Right lobe of liver (tissue), 4 donors: ENCODE measurements around the gene OPN1LW.

Source experiments
- POLR2A ChIP-seq: fragments of 450-650 bp; IDR thresholded peaks from one replicate; pipeline ENCODE4 v1.6.1; 2017; ENCODE audit warnings: antibody characterized with exemption, mild to moderate bottlenecking
- TF ChIP-seq, protein P1 (sequence below), 4 donors: fragments of 200-600 bp in 3 of 4; fragments of 450-650 bp in 1 of 4; IDR thresholded peaks; one replicate each; pipeline versions ENCODE4 v1.5.1 to v1.8.0; 2016 to 2022; ENCODE audit warnings: antibody characterized with exemption in 4 of 4, mild to moderate bottlenecking in 2 of 4
- donor health status: DM: no; HTN: no; CAD: no.
- donor health status: DM: no; HTN: no; CAD: no.
- donor health status: DM: no; HTN: yes; CAD: no.

DNA sequence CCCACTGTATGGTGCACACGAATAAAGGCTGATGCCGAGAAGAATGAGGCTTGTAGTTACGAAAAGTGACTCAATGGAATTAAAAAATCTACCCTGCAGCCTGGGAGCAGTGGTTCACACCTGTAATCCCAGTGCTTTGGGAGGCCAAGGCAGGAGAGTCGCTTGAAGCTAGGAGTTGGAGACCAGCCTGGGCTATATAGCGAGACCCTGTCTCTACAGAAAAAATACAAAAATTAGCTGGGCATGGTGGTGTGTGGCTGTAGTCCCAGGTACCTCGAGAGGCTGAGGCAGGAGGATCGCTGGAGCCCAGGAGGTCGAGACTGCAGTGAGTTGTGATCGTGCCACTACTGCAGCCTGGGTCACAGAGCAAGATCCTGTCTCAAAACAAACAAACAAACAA, 11.7 kb upstream of the OPN1LW start:
- TF ChIP-seq POLR2A: no peak
- TF ChIP-seq, protein P1, sequence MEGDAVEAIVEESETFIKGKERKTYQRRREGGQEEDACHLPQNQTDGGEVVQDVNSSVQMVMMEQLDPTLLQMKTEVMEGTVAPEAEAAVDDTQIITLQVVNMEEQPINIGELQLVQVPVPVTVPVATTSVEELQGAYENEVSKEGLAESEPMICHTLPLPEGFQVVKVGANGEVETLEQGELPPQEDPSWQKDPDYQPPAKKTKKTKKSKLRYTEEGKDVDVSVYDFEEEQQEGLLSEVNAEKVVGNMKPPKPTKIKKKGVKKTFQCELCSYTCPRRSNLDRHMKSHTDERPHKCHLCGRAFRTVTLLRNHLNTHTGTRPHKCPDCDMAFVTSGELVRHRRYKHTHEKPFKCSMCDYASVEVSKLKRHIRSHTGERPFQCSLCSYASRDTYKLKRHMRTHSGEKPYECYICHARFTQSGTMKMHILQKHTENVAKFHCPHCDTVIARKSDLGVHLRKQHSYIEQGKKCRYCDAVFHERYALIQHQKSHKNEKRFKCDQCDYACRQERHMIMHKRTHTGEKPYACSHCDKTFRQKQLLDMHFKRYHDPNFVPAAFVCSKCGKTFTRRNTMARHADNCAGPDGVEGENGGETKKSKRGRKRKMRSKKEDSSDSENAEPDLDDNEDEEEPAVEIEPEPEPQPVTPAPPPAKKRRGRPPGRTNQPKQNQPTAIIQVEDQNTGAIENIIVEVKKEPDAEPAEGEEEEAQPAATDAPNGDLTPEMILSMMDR (IDR thresholded peaks at IDR 0.05): no peak
